ENCODE data around the gene SPTBN5.

- TF ChIP-seq JUNB (IDR thresholded peaks at IDR 0.05; ENCODE audit: unreplicated experiment): no peak
- TF ChIP-seq EZH2phosphoT487 (IDR thresholded peaks at IDR 0.05; ENCODE audit: unreplicated experiment): no peak
- peak; percentile 6; the same call in 1 of the 2 replicates for TF ChIP-seq POLR2AphosphoS5 (IDR thresholded peaks at IDR 0.05; ENCODE audit: low read depth)
- no peak for TF ChIP-seq EZH2 (IDR thresholded peaks at IDR 0.05; ENCODE audit: low read depth, unreplicated experiment)
- no peak for TF ChIP-seq CREB1 (CRISPR knock-in tag; IDR thresholded peaks at IDR 0.05; ENCODE audit: low read depth)
- TF ChIP-seq CTCF (conservative IDR thresholded peaks at IDR 0.05; ENCODE audit: low read depth in 2 of 2): no peak
- TF ChIP-seq REST (IDR thresholded peaks at IDR 0.05; ENCODE audit: unreplicated experiment): no peak
- no peak for TF ChIP-seq ZNF331 (CRISPR knock-in tag; IDR thresholded peaks at IDR 0.05; ENCODE audit: low read depth)
- no peak for TF ChIP-seq ETS1 (IDR thresholded peaks at IDR 0.05)
These were observed 66.5 kb downstream of the SPTBN5 start for GRCh38 chr15:41827290-41827879.
